Stimulated activated CD4-positive, alpha-beta T cell treated with anti-CD3 and anti-CD28 coated beads, Interleukin-2, amount 100 ng/mL, for 48 hours (primary cell): ENCODE measurements around the gene SLC37A1.

Experiments
- DNase-seq, 2 donors: peaks; one replicate each; pipeline ENCODE4 v3.0.0-alpha.2; 2020

SLC37A1 gene

DNA sequence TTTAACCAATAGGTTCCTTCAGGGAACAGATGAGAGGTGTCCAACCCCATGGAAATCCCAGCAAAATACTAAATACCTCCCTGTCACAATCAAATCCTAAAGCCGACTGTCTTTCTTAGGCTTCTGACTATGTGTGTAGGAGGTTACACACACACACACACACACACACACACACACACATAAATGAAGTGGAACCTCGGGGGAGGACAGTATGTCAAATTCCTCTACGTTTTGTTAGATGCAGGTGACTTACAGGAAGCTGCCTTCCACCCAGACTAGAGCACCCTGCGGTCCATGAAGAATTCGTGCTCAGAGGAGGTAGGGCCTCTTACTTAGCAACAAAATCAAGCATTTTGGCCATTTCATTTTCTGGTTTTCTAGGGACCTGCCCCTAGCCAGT, 34.1 kb upstream of the SLC37A1 start:
- no peak for DNase-seq

DNA sequence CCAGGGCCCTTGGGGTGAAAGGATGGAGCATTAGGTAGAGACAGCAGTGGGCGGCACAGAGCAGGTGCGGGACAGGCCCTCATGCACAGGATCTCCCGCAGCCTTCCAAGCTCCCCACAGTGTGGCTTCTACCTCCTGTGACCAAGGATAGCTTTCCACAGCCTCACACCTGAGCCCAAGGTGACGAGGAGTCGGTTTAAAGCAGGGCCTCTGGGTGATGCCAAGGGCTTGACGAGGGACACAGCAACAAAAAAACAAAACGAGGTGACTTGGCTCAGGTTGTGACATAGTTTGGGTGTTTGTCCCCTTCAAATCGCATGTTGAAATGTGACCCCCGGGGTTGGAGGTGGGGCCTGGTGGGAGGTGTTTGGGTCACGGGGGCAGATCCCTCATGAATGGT, 32.9 kb upstream of the SLC37A1 start:
- no peak for DNase-seq

DNA sequence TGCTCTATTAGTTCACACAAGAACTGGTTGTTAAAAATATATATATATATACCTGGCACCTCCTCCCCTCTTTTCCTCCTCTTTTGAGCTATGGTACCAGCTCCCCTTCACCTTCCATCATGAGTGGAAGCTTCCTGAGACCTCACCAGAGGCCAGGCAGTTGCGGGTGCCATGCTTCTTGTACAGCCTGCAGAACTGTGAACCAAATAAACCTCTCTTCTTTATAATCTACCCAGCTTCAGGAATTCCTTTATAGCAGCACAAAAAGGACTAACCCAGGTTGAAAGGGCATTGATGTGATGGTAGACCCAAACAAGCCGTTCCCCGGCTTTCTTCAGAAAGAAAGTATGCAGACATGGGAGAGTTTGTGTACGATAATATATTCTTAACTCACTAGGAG, 32.5 kb upstream of the SLC37A1 start:
- DNase-seq: no peak

DNA sequence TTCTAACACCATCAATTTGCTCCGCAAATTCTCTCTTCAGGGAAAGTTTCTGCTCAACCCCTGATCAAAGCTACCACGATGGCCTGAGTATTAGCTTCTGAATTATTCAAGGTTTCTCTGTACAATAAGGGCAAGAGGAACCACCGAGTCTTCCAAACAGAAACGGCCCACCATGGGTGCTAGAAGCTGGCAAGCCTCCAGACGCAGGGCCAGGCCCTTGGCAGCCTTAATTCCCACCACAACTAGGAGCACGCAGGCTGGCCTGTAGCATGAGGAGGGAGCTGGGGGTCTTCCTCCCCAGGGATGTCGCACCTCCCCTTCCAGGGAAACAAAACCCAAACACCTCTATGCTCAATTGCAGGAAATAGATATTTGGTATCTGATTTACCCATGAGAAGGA, 28.7 kb upstream of the SLC37A1 start:
- no peak for DNase-seq

DNA sequence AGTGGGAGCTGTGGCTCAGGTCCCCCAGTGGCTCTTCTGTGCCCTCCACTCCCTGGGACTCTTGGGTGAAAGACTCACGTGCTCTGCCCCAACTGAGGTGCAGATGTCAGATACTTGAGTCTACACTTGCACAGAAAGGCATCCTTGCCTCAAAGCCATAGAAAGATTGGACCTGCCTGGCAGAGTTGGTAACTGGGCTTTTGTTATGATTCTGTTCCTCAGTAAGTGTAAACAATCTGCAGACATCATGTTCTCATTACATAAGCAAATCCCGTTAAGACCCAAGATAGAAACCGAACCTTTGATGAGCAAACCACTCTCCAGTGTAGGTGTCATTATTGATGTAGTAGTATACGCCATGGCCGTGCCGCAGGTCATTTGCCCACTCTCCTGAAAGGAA, 27.6 kb upstream of the SLC37A1 start:
- DNase-seq: no peak

DNA sequence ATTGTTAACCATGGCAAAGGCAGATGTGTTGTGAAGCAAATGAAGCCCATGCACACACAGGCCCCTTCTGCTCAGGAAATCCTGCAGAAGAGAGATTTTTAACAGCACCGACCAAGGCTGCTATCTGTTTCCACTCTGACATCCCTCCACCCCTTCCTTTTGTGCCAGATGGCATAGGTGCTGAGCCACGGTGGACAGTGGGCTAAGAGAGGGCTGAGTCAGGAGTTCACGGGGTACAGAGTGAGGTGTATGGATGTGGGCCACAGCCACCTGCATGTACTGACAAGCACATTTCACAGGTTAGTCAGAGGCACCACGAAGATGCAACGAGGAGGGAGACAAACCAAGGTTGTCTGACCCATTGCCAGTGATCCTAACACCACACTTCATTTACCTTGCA, 27.1 kb upstream of the SLC37A1 start:
- no peak for DNase-seq

DNA sequence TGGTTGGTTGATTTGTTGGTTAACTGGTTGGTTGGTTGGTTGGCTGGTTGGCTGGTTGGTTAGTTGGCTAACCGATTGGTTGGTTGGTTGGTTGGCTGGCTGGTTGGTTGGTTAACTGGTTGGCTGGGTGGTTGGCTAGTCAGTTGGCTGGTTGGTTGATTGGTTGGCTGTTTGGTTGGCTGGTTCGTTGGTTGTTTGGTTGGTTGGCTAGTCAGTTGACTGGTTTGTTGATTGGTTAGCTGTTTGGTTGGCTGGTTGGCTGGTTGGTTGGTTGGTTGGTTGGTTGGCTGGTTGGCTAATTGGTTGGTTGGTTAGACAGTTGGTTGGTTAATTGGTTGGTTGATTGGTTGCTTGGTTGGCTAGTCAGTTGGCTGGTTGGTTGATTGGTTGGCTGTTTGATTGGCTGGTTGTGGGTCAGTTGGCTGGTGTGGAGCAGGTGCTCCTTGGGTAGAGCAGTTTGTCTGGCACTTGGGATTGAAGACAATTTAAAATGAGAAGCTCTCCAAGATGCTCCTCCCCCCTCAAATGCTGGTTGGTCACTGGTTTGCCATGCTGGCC, 24.6 kb upstream of the SLC37A1 start:
- no peak for DNase-seq

DNA sequence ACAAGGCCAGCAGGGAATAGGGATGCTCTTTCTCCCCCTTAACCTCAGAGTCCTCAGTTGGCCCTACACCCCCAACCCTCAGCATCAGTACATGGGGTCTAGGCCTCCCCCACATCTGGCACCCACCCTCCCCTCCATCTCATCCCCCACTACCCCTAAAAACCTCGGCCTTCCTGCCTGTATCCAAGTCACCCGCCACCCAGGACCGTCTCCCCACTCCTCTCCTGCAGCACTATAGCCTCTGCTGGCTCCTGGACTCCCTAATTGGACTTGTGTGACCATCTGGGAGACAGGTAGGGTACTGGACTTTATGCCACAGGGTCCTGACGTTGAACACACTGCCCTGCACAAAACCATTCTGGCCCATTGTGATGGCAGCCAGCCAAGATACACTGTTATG, 23.7 kb upstream of the SLC37A1 start:
- DNase-seq: no peak

DNA sequence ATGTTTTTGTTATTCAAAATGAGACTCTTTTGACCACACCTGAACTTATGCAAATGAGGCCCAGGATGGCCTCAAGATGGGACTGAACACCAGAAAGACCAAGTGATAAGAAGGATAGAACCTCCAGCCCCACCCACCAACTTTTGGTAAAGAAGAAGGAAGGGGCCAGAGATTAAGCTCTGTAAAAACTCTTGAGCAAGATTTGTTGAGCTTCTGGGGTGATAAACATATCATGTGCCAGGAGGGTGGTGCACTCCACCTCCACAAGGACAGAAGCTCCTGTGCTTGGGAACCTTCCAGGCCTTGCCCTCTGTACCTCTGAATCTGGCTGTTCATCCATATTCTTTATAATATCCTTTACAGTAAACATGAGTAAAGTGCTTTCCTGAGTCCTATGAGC, 22.9 kb upstream of the SLC37A1 start:
- no peak for DNase-seq

DNA sequence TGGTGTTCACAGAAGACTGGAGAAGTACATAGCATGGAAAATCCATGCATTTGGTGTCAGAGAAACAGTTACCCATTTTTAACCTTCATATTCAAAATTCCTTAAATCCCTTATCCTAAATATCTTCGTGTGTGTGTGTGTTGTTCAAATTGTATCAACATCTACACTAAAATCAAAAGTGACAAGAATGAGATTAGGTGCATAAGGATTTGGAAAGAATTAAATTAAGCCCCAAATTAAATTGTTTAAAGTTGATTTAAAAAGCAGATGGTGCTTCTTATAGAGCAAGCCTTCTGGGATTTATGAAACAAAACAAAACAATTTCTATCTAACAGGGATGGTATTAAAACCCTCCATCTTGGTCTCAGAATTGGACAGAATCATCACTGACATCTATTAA, 22.3 kb upstream of the SLC37A1 start:
- no peak for DNase-seq

DNA sequence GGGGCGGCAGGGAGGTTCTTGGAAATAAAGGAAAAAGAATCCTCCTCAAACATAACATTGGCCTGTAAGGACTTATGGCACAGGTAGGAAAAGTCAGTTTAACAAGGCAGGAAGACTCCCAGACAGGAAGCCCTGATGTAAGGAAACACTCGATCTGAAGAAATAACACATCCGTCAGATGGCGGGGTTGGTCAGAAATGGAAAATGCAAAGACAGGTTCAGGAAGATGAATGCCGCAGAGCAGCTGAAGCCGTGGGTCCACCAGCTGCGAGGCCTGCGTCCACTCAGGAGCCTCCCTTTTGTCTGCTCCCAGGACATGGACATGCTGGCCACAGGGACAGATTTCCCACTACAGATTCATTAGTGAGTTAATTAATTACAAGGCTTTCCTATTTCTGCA, 21.5 kb upstream of the SLC37A1 start:
- no peak for DNase-seq

DNA sequence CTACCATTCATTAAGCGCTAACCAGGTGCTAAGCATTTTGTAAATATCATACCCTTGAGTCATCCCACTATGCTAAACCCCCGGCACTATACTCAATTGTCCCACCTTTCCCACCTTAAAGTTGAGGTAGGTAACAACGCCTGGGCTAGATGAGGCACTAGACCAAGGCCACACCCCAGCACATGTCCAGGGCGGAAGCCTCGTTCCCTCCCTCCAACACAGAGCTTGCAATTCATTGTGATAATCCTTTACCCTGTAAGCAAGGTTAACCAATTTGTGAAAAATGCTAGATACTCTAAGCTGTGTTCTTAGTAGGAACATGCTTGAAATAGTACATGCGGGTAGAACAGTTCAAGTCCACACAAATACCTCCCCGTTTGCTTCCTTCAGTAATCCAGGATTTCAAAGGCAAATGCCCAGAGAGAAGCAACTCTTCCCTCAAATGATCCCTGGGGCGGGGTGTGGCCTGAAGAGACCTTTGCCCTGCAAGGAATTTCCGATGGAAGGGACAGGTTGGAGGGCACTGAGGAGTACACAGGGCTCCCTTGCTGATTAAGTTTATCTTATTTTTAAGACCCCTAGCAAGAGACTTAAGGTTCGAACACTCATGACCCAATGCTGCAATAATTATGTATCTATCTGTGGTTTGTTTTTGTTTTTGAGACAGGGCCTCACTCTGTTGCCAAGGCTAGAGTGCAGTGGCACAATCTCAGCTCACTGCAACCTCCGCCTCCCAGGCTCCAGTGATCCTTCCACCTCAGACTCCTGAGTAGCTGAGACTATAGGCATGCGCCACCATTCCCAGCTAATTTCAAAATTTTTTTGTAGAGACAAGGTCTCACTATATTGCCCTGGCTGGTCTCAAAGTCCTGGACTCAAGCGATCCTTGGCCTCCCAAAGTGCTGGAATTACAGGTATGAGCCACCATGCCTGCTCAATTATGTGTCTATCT, 20.3 kb upstream of the SLC37A1 start:
- DNase-seq: no peak

DNA sequence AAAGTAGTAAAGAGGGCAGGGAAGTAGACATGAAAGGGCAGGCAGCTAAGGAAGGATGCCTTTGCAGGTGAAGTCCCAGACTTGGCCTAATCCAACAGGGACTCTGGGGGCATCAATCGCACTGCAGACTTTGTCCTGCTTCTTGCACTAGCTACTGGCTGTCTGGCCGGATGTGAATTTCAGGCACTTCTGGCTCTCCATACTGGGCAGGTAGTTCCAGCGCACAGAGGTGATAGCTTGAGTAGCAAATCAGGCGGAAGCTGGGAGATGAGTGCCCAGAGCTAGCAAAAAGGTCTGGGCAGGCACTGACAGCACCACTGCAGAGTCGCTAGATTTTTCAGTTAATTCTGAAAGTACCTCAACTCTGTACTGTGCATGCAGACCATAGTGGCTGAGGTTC, 18.6 kb upstream of the SLC37A1 start:
- DNase-seq: no peak

DNA sequence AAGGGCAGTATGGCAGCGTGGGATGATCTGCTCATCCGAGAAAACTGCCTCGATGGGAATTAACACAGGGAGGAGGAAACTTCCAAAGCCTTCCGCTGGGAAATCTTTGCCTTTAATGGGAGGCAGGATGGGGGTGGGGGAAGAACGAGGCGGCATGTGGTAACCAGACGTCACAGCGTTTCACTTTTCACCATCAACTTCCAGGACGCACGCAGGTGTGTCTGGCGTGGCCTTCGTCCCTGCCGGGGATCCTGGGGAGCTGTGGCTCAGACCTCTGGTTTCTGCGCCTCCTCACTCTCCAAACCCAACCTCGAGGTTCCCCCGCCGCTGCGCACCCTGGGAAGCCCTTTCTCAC, 17.9 kb upstream of the SLC37A1 start:
- DNase-seq: no peak

DNA sequence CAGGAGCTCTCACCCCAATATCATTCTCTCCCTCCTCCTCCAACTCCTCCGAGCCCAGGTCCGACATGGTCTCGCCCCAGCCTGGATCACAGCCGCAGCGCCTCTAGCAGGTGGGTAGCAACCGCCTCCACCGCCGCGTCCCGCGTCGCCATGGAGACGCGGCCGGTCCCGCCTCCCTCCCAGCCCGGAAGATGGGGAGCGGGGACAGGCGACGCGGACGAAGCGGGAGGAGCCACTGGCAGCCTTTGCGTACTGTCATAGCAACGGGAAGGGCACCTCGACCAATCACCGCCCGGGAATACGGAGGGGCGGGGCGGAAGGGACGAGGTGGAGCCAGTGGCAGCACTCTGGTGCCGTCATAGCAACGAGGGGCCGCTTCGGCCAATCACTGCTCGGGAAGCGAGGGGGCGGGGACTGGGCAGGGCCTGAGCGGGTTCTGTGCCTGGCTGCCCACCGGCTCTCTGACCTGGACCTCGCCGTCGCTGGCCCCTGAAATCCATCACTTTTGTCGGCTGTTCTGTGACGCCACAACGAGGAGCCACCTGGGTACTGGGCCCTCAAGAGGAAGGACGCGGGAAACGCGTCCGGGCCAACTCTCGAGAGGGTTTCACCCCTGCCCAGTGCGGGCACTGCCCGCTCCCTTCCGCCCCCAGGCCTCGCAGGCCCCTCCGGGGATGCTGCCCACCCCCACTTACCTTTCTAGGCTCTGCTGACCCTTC, 17.4 kb upstream of the SLC37A1 start, which contains the start of gene RSPH1:
RSPH1 (minus strand) TSS at position 105 of the 719 bp plus-strand sequence; CDS start at position 67, 38 bp downstream.
- peak; percentile 99 for DNase-seq

DNA sequence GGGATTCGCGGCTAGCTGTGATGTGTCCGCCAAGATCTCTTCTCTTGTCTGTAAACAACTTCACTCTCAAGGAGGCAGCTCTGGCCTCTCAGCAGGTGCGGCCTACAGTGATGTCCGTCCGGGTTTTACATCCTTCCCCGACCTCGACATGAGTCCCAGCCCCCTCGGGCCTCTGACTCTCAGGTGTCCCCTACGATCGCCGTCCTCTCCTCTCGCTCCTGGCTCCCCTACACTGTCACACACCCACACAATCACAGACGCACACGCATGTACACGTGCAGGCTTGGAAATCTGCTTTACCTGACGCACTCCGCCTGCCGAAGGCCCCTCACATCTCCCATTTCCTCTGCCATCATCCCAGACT, 16.8 kb upstream of the SLC37A1 start:
- DNase-seq: no peak

DNA sequence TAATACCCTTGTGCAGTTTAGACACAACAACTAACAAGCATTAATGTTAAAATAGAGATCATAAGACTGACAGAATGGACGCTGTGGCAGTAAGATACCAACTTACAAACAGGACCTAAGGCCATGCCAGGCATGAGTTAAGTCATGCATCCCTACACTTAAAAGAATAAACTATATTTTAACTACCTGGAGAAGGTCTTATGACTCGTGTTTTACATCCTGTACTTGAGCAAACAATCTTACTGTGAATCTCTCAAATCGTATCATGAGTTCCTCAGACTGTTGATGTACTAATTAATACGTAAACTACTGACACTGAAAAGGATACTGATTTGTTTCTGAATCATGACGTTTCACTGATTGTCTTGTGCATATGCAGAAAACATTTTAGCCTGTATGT, 15.6 kb upstream of the SLC37A1 start:
- DNase-seq: no peak

DNA sequence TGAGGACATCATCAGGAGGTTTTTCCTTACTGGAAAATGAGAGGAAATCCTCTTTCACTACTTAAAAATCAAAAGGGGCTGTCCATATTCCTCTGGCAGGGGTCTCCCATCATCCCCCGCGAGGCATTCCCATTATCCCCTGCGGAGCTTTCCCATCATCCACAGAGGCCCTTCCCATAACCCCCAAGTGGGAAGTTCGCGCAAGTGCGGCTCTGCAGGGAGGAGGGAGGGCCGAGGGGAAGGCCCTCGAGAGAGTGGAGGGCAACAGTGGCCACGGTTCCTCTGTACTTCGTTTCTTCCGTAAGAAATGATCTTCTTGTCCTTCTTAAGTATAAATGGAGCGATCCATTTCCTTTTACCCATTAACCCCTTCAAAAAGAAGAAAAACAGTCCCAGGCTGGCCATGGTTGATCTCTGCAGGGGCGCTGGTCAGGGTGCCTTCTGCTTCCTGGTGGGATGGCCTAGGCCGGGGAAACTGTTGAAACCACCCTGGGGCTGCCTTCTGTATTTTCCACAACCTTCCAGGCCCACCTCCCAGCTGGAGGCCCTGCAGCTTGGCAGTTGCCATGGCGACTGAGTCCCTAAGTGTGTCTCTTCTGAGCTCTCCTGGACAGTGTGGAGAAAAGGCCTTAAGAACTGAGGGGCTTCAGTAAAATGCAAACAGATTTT, 14.1 kb upstream of the SLC37A1 start:
- no peak for DNase-seq

DNA sequence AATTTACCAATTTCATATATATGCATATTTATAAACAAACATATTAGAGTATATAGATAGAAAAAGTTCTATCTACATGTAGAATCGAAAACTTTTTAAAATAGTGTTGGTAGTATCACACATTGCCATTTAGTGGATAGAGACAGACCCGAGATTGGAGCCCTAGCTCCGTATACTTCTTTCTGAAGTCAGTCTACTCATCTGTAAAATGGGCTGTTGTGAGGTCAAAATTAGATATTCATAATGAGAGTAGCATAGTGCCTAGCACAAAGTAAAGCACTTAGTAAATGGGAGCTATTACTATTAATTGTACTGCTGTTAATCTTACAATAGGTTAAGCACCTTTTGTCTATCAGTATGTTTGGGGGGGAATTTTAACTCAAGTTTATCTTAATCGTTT, 13.4 kb upstream of the SLC37A1 start:
- no peak for DNase-seq

DNA sequence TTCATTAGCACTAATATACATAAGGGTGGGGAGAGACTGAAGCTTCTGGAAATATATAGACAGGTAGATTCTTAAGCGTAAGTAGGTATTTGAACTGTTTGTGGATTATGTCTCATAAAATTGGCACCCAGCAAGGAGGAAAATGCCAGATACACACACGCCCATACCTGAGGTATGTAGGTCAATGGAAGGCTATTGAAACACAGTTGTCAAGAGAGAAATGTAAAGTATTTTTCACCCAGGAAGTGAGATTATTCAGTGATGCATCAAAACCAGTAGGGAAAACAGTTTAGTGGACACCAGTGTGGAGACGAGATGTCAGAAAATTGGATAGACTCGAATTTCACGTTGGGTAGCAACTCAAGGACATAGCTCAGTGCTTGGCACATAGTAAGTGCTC, 12.9 kb upstream of the SLC37A1 start:
- DNase-seq: no peak

DNA sequence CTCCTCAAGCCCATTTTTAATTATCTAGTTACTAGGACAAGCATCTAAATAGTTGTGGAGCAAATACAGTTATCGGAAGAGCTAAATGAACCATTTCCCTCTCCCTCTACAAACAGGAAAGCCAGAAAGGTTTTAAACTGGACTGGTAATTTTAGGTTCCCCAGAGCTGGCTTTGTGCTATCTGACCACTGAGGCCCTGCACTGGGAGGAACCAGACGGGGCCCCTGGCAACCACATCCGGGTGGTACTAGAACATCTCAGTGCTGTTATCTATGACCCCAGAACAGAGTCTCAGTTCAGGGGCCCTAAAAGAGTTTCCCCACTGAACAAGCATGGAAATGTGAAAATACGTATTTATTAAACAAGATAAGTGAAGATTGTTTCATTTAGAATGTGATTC, 9.9 kb upstream of the SLC37A1 start:
- DNase-seq: no peak

DNA sequence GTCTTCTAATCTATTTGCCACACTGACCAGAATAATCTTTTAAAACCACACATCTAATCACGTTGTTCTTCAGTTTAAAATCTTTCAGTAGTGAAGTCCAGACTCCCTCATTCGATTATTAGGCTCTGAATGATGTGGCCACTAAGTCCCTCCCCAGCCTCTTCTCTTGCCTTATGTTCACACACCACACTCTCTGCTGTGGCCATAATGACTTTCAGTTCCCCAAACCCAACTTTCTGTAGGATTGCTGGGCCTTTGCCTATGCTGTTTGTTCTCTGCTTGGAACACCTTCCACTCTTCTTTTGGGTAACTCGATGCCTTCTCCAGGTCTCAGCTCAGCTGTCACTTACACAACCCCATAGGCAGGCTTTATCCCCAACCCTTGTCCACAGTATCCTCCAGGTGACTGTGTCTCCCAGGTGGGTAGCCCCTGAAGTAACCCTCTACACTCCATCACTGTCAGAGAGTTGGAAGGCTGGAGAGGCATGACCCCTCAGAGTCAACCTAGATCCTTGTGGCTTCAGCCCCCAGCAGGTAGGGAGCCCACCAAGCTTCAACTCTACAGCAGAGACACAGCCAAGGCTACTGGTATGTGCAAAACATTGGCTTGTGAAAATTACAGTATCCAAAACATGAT, 8.4 kb upstream of the SLC37A1 start:
- no peak for DNase-seq

DNA sequence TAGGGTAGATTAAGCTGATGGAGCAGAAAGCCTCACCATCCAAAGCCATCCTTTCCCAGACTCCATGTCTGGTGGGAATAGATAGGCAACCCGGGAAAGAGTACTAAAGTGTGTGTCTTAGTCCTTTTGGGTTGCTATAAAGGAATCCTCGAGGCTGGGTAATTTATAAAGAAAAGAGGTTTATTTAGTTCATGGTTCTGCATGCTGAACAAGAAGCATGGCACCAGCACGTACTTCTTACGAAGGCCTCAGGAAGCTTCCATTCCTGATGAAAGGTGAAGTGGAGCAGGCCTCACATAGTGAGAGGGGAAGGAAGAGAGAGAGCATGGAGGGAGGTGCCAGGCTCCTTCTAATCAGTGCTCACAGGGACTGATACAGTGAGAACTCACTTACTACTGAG, 6.2 kb upstream of the SLC37A1 start:
- DNase-seq: no peak
